ENCODE data around the gene ZFYVE21.

DNA sequence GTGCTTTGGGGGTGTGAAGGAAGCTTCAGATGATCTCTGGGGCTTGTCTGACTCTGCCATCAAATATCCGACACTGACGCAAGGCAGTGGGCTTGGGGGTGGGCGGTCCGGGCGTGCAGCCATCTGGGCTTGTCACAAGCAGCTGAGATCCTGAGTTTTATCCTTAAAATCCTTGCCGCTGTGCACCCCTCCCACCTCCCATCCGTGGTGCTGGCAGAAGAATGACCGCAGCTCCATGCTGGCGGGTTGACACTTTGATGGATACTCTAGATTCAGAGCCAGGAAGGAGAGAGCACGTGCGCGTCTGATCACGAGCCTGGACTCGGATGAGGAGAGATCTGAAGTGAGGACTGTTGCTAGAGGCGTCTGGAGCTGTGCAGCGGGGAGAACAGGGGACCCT, 3.0 kb downstream of the ZFYVE21 start:
- TF ChIP-seq, protein P1, sequence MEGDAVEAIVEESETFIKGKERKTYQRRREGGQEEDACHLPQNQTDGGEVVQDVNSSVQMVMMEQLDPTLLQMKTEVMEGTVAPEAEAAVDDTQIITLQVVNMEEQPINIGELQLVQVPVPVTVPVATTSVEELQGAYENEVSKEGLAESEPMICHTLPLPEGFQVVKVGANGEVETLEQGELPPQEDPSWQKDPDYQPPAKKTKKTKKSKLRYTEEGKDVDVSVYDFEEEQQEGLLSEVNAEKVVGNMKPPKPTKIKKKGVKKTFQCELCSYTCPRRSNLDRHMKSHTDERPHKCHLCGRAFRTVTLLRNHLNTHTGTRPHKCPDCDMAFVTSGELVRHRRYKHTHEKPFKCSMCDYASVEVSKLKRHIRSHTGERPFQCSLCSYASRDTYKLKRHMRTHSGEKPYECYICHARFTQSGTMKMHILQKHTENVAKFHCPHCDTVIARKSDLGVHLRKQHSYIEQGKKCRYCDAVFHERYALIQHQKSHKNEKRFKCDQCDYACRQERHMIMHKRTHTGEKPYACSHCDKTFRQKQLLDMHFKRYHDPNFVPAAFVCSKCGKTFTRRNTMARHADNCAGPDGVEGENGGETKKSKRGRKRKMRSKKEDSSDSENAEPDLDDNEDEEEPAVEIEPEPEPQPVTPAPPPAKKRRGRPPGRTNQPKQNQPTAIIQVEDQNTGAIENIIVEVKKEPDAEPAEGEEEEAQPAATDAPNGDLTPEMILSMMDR (IDR thresholded peaks at IDR 0.05; ENCODE audit: borderline replicate concordance, extremely low read depth, low read length, poor library complexity, severe bottlenecking): no peak
- no peak for TF ChIP-seq EZH2 (IDR thresholded peaks at IDR 0.05; ENCODE audit: borderline replicate concordance, low read depth, low read length, severe bottlenecking)
